Measurements from ENCODE around the gene SLC46A2. TPM values are rescaled to one million over a fixed set of nuclear protein-coding genes. Genes with fewer than 3 reads are reported as not detected.

SLC46A2 gene
- total and polyA plus RNA-seq, 2 experiments from 2014 or later: 0.11 TPM; not detected in 1

GRCh38 chr9:112839331-112839730, 51.3 kb downstream of the SLC46A2 start:
- TF ChIP-seq, protein P1, sequence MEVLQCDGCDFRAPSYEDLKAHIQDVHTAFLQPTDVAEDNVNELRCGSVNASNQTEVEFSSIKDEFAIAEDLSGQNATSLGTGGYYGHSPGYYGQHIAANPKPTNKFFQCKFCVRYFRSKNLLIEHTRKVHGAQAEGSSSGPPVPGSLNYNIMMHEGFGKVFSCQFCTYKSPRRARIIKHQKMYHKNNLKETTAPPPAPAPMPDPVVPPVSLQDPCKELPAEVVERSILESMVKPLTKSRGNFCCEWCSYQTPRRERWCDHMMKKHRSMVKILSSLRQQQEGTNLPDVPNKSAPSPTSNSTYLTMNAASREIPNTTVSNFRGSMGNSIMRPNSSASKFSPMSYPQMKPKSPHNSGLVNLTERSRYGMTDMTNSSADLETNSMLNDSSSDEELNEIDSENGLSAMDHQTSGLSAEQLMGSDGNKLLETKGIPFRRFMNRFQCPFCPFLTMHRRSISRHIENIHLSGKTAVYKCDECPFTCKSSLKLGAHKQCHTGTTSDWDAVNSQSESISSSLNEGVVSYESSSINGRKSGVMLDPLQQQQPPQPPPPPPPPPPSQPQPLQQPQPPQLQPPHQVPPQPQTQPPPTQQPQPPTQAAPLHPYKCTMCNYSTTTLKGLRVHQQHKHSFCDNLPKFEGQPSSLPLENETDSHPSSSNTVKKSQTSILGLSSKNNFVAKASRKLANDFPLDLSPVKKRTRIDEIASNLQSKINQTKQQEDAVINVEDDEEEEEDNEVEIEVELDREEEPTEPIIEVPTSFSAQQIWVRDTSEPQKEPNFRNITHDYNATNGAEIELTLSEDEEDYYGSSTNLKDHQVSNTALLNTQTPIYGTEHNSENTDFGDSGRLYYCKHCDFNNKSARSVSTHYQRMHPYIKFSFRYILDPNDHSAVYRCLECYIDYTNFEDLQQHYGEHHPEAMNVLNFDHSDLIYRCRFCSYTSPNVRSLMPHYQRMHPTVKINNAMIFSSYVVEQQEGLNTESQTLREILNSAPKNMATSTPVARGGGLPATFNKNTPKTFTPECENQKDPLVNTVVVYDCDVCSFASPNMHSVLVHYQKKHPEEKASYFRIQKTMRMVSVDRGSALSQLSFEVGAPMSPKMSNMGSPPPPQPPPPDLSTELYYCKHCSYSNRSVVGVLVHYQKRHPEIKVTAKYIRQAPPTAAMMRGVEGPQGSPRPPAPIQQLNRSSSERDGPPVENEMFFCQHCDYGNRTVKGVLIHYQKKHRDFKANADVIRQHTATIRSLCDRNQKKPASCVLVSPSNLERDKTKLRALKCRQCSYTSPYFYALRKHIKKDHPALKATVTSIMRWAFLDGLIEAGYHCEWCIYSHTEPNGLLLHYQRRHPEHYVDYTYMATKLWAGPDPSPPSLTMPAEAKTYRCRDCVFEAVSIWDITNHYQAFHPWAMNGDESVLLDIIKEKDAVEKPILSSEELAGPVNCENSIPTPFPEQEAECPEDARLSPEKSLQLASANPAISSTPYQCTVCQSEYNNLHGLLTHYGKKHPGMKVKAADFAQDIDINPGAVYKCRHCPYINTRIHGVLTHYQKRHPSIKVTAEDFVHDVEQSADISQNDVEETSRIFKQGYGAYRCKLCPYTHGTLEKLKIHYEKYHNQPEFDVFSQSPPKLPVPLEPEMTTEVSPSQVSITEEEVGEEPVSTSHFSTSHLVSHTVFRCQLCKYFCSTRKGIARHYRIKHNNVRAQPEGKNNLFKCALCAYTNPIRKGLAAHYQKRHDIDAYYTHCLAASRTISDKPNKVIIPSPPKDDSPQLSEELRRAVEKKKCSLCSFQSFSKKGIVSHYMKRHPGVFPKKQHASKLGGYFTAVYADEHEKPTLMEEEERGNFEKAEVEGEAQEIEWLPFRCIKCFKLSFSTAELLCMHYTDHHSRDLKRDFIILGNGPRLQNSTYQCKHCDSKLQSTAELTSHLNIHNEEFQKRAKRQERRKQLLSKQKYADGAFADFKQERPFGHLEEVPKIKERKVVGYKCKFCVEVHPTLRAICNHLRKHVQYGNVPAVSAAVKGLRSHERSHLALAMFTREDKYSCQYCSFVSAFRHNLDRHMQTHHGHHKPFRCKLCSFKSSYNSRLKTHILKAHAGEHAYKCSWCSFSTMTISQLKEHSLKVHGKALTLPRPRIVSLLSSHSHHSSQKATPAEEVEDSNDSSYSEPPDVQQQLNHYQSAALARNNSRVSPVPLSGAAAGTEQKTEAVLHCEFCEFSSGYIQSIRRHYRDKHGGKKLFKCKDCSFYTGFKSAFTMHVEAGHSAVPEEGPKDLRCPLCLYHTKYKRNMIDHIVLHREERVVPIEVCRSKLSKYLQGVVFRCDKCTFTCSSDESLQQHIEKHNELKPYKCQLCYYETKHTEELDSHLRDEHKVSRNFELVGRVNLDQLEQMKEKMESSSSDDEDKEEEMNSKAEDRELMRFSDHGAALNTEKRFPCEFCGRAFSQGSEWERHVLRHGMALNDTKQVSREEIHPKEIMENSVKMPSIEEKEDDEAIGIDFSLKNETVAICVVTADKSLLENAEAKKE (CRISPR knock-in tag; IDR thresholded peaks at IDR 0.05): no peak
- no peak for TF ChIP-seq POLR2AphosphoS5 (IDR thresholded peaks at IDR 0.05; ENCODE audit: low read depth)
- TF ChIP-seq ZNF114 (CRISPR knock-in tag; IDR thresholded peaks at IDR 0.05): no peak
- TF ChIP-seq, protein P2, sequence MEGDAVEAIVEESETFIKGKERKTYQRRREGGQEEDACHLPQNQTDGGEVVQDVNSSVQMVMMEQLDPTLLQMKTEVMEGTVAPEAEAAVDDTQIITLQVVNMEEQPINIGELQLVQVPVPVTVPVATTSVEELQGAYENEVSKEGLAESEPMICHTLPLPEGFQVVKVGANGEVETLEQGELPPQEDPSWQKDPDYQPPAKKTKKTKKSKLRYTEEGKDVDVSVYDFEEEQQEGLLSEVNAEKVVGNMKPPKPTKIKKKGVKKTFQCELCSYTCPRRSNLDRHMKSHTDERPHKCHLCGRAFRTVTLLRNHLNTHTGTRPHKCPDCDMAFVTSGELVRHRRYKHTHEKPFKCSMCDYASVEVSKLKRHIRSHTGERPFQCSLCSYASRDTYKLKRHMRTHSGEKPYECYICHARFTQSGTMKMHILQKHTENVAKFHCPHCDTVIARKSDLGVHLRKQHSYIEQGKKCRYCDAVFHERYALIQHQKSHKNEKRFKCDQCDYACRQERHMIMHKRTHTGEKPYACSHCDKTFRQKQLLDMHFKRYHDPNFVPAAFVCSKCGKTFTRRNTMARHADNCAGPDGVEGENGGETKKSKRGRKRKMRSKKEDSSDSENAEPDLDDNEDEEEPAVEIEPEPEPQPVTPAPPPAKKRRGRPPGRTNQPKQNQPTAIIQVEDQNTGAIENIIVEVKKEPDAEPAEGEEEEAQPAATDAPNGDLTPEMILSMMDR (conservative IDR thresholded peaks at IDR 0.05; ENCODE audit: low read depth in 2 of 2): no peak
- no peak for TF ChIP-seq STAT1 (IDR thresholded peaks at IDR 0.05; ENCODE audit: unreplicated experiment)
- TF ChIP-seq JUNB (IDR thresholded peaks at IDR 0.05; ENCODE audit: unreplicated experiment): no peak
- no peak for TF ChIP-seq REST (IDR thresholded peaks at IDR 0.05; ENCODE audit: unreplicated experiment)
- no peak for TF ChIP-seq NANOG (IDR thresholded peaks at IDR 0.05; ENCODE audit: borderline replicate concordance)
- no peak overlapping the region for H3K27ac ChIP-seq (ENCODE audit: low read depth)
- no peak overlapping the region for H3K4me3 ChIP-seq
- Mint-ChIP-seq H3K27ac (no peak overlapping the region), H3K27me3 (ENCODE audit: insufficient read depth, low read depth, poor library complexity) (peaks cover 5% of the 10 kb centered on the region), H3K36me3 (ENCODE audit: low read depth) (peaks cover 15% of the 10 kb centered on the region; the same call in 2 of the 3 replicates), H3K9me3 (no peaks in the 10 kb centered on the region), H3K4me1 (peaks cover 14% of the 10 kb centered on the region), H3K4me3 (no peak overlapping the region)
- H4K20me1 ChIP-seq (replicated peaks; ENCODE audit: insufficient read depth): no peaks in the 10 kb centered on the region; the same call in 1 of the 2 replicates
- H3K4me1 ChIP-seq (ENCODE audit: insufficient read depth): no peaks in the 10 kb centered on the region
- no peaks in the 10 kb centered on the region for H3K9me2 ChIP-seq (ENCODE audit: insufficient read depth)
- 0 out of 2 replicates have a peak, but pooled peaks cover 4% of the 10 kb centered on the region for H3F3A ChIP-seq (replicated peaks; ENCODE audit: low read depth)
- H3K4me2 ChIP-seq: no peak overlapping the region
- 0 out of 2 replicates have a peak, but pooled peaks cover 5% of the 10 kb centered on the region for H3K36me3 ChIP-seq (ENCODE audit: insufficient read depth)
- no peaks in the 10 kb centered on the region for H3K27me3 ChIP-seq (ENCODE audit: insufficient read depth)
- ATAC-seq (no peak), DNase-seq (ENCODE audit: low spot score) (no peak)
- H2AFZ ChIP-seq: no peak overlapping the region
- H3K79me2 ChIP-seq (replicated peaks; ENCODE audit: insufficient read depth): no peaks in the 10 kb centered on the region
